Liver (tissue), 9 donors: ENCODE data around the gene MRPL54. TPM values are rescaled to one million over a fixed set of nuclear protein-coding genes. Genes with fewer than 3 reads are reported as not detected.

Source experiments
- DNase-seq: peaks from one replicate; pipeline ENCODE4 v3.0.0-alpha.2; 2017; ENCODE audit warnings: low spot score
- H3K27ac ChIP-seq, 2 donors: one replicate each; pipeline ENCODE4 v1.7.0; 2013; ENCODE audit warnings: inconsistent platforms in 2 of 2, low read length in 2 of 2, control low read depth in 1 of 2, low read depth in 1 of 2, mild to moderate bottlenecking in 1 of 2
- H3K27me3 ChIP-seq, 4 donors: one replicate each; pipeline versions ENCODE4 v1.6.1 to v1.7.0; 2013; ENCODE audit warnings: low read length in 3 of 4, inconsistent platforms in 1 of 4, mild to moderate bottlenecking in 1 of 4, moderate library complexity in 1 of 4; ENCODE audit not compliant: control insufficient read depth in 4 of 4, insufficient read depth in 4 of 4
- H3K36me3 ChIP-seq, 4 donors: one replicate each; pipeline versions ENCODE4 v1.6.1 to v1.7.0; 2013; ENCODE audit warnings: low read length in 3 of 4, mild to moderate bottlenecking in 3 of 4, low read depth in 1 of 4, moderate library complexity in 1 of 4; ENCODE audit not compliant: control insufficient read depth in 4 of 4, insufficient read depth in 3 of 4
- H3K4me1 ChIP-seq, 4 donors: one replicate each; pipeline versions ENCODE4 v1.6.1 to v1.7.0; 2013; ENCODE audit warnings: low read length in 3 of 4, mild to moderate bottlenecking in 3 of 4, moderate library complexity in 1 of 4; ENCODE audit not compliant: control insufficient read depth in 4 of 4, insufficient read depth in 4 of 4
- H3K4me3 ChIP-seq, 3 donors: one replicate each; pipeline versions ENCODE4 v1.6.1 to v1.7.0; 2013; ENCODE audit warnings: low read length in 3 of 3, control low read depth in 1 of 3, low read depth in 1 of 3, mild to moderate bottlenecking in 1 of 3
- H3K9ac ChIP-seq, 2 donors: one replicate each; pipeline ENCODE4 v1.7.0; 2013; ENCODE audit warnings: low read length in 2 of 2, mild to moderate bottlenecking in 2 of 2, moderate library complexity in 2 of 2, control low read depth in 1 of 2, low read depth in 1 of 2
- H3K9me3 ChIP-seq, 4 donors: one replicate each; pipeline versions ENCODE4 v1.6.1 to v1.7.0; 2013; ENCODE audit warnings: low read length in 3 of 4; ENCODE audit not compliant: control insufficient read depth in 4 of 4
- EGR1 ChIP-seq, 2 donors: IDR thresholded peaks; 2 replicates each; pipeline ENCODE4 v1.6.1; 2016 to 2018; ENCODE audit warnings: antibody characterized with exemption in 2 of 2, low read depth in 2 of 2
- FOXA1 ChIP-seq: IDR thresholded peaks from 2 replicates; pipeline ENCODE4 v1.6.1; 2016; ENCODE audit warnings: antibody characterized with exemption
- FOXA2 ChIP-seq: IDR thresholded peaks from 2 replicates; pipeline ENCODE4 v1.6.1; 2016; ENCODE audit warnings: antibody characterized with exemption
- GABPA ChIP-seq, 2 donors: IDR thresholded peaks in 1 of 2; conservative IDR thresholded peaks in 1 of 2; 2 replicates each; pipeline ENCODE4 v1.6.1; 2016; ENCODE audit warnings: antibody characterized with exemption in 2 of 2, mild to moderate bottlenecking in 1 of 2, moderate library complexity in 1 of 2
- HNF4A ChIP-seq, 2 donors: conservative IDR thresholded peaks; 2 replicates each; pipeline ENCODE4 v1.6.1; 2016; ENCODE audit warnings: antibody characterized with exemption in 2 of 2, mild to moderate bottlenecking in 2 of 2
- HNF4G ChIP-seq: IDR thresholded peaks from 2 replicates; pipeline ENCODE4 v1.6.1; 2016; ENCODE audit warnings: antibody characterized with exemption
- JUND ChIP-seq, 2 donors: IDR thresholded peaks; 2 replicates each; pipeline ENCODE4 v1.6.1; 2016; ENCODE audit warnings: antibody characterized with exemption in 2 of 2
- NR2F2 ChIP-seq: IDR thresholded peaks from 2 replicates; pipeline ENCODE4 v1.6.1; 2016; ENCODE audit warnings: antibody characterized with exemption
- RAD21 ChIP-seq, 2 donors: IDR thresholded peaks; 2 replicates each; pipeline ENCODE4 v1.6.1; 2016; ENCODE audit warnings: antibody characterized with exemption in 2 of 2, mild to moderate bottlenecking in 2 of 2
- RXRA ChIP-seq, 2 donors: IDR thresholded peaks; 2 replicates each; pipeline ENCODE4 v1.6.1; 2017 to 2018; ENCODE audit warnings: antibody characterized with exemption in 2 of 2, mild to moderate bottlenecking in 1 of 2
- SP1 ChIP-seq: IDR thresholded peaks from 2 replicates; pipeline ENCODE4 v1.6.1; 2018; ENCODE audit warnings: antibody characterized with exemption, mild to moderate bottlenecking
- TAF1 ChIP-seq: conservative IDR thresholded peaks from 2 replicates; pipeline ENCODE4 v1.6.1; 2016; ENCODE audit warnings: antibody characterized with exemption, mild to moderate bottlenecking
- YY1 ChIP-seq: IDR thresholded peaks from 2 replicates; pipeline ENCODE4 v1.6.1; 2016; ENCODE audit warnings: antibody characterized with exemption, mild to moderate bottlenecking
- WGBS: extraction: QIAGEN DNeasy Blood & Tissue Kit; methylation state at CpG from one replicate; pipeline ENCODE4 v1.1.7; 2013; 5-methylcytosine and 5-hydroxymethylcytosine counted together
- polyA plus RNA-seq, 2 donors: library from polyadenylated mRNA; stranded (reverse) in 1 of 2; unstranded in 1 of 2; fragments of 200-250 nt in 1 of 2; fragments of >200 nt in 1 of 2; fragmentation: Nextera tagmentation in 1 of 2; extraction: Ambion mirVana in 1 of 2; gene quantifications; one replicate each; pipeline versions ENCODE4 v1.2.1 to v1.2.3, GENCODE V29; 2013 to 2015
- total RNA-seq, 2 donors: library from RNA; depleted of rRNA; stranded (reverse); fragments of >200 nt; gene quantifications; one replicate each; pipeline ENCODE4 v1.2.3, GENCODE V29; 2014
- TF ChIP-seq, protein P1 (sequence below): IDR thresholded peaks from 2 replicates; pipeline ENCODE4 v1.6.1; 2016; ENCODE audit warnings: antibody characterized with exemption
- TF ChIP-seq, protein P2 (sequence below): fragments of 150-350 bp; IDR thresholded peaks from 2 replicates; pipeline ENCODE4 v1.5.1; 2017; ENCODE audit warnings: improper control_type of control experiment, low read depth, low read length; ENCODE audit not compliant: missing input control
- TF ChIP-seq, protein P3 (sequence below): IDR thresholded peaks from 2 replicates; pipeline ENCODE4 v1.6.1; 2016; ENCODE audit warnings: antibody characterized with exemption, mild to moderate bottlenecking
- TF ChIP-seq, protein P4 (sequence below): IDR thresholded peaks from 2 replicates; pipeline ENCODE4 v1.6.1; 2016; ENCODE audit warnings: antibody characterized with exemption
- TF ChIP-seq, protein P5 (sequence below): IDR thresholded peaks from 2 replicates; pipeline ENCODE4 v1.6.1; 2016; ENCODE audit warnings: antibody characterized with exemption
- donor health status: healthy.
- donor health status: healthy.
- donor health status: healthy.
- donor health status: healthy.
- donor health status: healthy.

MRPL54 gene
- total and polyA plus RNA-seq, 4 donors, result 25.1 to 109 (median 42.9) TPM

DNA sequence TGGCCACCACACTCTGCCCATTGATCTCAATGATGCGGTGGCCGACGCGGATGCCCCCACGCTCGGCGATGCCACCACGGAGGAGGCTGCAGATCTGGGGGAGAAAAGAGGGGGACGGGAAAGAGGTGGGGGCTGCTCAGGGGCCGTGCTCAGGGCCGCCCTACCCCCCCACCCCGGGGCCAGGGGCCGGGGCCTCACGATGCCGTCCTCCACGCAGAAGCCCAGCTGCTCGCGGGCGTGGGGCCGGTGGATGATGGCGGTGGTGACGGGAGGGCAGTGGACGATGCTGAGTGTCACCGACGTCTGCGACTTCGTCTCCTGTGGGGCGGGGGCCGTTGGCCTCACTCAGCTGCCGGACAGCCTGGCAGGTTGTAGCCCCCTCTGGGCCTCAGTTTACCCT is 11.2 kb upstream of the MRPL54 start (continued):
- TF ChIP-seq GABPA (IDR thresholded peaks at IDR 0.05 in 1 of 2, conservative IDR thresholded peaks at IDR 0.05 in 1 of 2) (no peak), HNF4A (conservative IDR thresholded peaks at IDR 0.05) (no peak), EGR1 (IDR thresholded peaks at IDR 0.05; ENCODE audit: low read depth in 2 of 2) (no peak)

DNA sequence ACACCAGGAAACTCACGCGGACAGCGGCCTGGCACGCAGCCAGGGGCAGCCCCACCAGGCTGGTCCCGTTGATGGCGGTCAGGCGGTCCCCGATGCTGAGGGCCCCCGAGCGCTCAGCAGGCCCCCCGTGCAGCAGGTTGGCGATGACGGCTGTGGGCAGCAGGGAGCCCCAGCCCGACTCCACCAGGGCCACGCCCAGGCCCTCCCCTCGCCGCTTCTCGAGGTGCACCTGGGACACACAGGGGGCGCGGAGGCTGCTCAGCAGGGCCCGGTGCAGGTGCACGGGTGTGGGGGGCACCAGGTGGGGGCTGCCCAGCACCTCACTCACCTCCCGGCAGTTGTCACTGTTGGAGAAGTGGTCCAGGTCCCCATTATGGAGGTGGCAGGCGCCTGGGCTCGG is 10.0 kb upstream of the MRPL54 start:
- TF ChIP-seq FOXA2, result no peak
- no peak for TF ChIP-seq RAD21 (IDR thresholded peaks at IDR 0.05)
- TF ChIP-seq, protein P1, sequence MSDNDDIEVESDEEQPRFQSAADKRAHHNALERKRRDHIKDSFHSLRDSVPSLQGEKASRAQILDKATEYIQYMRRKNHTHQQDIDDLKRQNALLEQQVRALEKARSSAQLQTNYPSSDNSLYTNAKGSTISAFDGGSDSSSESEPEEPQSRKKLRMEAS, result no peak
- TF ChIP-seq RXRA (IDR thresholded peaks at IDR 0.05), result no peak
- TF ChIP-seq, protein P2, sequence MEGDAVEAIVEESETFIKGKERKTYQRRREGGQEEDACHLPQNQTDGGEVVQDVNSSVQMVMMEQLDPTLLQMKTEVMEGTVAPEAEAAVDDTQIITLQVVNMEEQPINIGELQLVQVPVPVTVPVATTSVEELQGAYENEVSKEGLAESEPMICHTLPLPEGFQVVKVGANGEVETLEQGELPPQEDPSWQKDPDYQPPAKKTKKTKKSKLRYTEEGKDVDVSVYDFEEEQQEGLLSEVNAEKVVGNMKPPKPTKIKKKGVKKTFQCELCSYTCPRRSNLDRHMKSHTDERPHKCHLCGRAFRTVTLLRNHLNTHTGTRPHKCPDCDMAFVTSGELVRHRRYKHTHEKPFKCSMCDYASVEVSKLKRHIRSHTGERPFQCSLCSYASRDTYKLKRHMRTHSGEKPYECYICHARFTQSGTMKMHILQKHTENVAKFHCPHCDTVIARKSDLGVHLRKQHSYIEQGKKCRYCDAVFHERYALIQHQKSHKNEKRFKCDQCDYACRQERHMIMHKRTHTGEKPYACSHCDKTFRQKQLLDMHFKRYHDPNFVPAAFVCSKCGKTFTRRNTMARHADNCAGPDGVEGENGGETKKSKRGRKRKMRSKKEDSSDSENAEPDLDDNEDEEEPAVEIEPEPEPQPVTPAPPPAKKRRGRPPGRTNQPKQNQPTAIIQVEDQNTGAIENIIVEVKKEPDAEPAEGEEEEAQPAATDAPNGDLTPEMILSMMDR, result no peak
- no peak for TF ChIP-seq JUND (IDR thresholded peaks at IDR 0.05)
- no peak for TF ChIP-seq NR2F2
- TF ChIP-seq EGR1 (IDR thresholded peaks at IDR 0.05; ENCODE audit: low read depth in 2 of 2), result no peak
- TF ChIP-seq GABPA (IDR thresholded peaks at IDR 0.05 in 1 of 2, conservative IDR thresholded peaks at IDR 0.05 in 1 of 2), result no peak
- TF ChIP-seq HNF4G, result no peak
- no peak for TF ChIP-seq FOXA1
- TF ChIP-seq, protein P3, sequence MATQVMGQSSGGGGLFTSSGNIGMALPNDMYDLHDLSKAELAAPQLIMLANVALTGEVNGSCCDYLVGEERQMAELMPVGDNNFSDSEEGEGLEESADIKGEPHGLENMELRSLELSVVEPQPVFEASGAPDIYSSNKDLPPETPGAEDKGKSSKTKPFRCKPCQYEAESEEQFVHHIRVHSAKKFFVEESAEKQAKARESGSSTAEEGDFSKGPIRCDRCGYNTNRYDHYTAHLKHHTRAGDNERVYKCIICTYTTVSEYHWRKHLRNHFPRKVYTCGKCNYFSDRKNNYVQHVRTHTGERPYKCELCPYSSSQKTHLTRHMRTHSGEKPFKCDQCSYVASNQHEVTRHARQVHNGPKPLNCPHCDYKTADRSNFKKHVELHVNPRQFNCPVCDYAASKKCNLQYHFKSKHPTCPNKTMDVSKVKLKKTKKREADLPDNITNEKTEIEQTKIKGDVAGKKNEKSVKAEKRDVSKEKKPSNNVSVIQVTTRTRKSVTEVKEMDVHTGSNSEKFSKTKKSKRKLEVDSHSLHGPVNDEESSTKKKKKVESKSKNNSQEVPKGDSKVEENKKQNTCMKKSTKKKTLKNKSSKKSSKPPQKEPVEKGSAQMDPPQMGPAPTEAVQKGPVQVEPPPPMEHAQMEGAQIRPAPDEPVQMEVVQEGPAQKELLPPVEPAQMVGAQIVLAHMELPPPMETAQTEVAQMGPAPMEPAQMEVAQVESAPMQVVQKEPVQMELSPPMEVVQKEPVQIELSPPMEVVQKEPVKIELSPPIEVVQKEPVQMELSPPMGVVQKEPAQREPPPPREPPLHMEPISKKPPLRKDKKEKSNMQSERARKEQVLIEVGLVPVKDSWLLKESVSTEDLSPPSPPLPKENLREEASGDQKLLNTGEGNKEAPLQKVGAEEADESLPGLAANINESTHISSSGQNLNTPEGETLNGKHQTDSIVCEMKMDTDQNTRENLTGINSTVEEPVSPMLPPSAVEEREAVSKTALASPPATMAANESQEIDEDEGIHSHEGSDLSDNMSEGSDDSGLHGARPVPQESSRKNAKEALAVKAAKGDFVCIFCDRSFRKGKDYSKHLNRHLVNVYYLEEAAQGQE, result no peak
- TF ChIP-seq, protein P4, sequence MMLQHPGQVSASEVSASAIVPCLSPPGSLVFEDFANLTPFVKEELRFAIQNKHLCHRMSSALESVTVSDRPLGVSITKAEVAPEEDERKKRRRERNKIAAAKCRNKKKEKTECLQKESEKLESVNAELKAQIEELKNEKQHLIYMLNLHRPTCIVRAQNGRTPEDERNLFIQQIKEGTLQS, result no peak
- TF ChIP-seq, protein P5, sequence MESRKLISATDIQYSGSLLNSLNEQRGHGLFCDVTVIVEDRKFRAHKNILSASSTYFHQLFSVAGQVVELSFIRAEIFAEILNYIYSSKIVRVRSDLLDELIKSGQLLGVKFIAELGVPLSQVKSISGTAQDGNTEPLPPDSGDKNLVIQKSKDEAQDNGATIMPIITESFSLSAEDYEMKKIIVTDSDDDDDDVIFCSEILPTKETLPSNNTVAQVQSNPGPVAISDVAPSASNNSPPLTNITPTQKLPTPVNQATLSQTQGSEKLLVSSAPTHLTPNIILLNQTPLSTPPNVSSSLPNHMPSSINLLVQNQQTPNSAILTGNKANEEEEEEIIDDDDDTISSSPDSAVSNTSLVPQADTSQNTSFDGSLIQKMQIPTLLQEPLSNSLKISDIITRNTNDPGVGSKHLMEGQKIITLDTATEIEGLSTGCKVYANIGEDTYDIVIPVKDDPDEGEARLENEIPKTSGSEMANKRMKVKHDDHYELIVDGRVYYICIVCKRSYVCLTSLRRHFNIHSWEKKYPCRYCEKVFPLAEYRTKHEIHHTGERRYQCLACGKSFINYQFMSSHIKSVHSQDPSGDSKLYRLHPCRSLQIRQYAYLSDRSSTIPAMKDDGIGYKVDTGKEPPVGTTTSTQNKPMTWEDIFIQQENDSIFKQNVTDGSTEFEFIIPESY, result no peak
- no peak for TF ChIP-seq TAF1
- TF ChIP-seq HNF4A (conservative IDR thresholded peaks at IDR 0.05), result no peak
- no peak for TF ChIP-seq YY1
- TF ChIP-seq SP1, result no peak
- H3K36me3 ChIP-seq, result peaks cover 10 to 34% (median 14%) of the 10 kb centered on the region in 4 donors
- H3K27ac ChIP-seq, result no peak overlapping the region
- no peak overlapping the region for H3K9ac ChIP-seq
- no peak overlapping the region for H3K4me3 ChIP-seq
- no peak for DNase-seq
- 94% methylated on average over 25 of the region's 25 CpGs for WGBS
- H3K4me1 ChIP-seq, result peaks cover 0 to 1% (median 0%) of the 10 kb centered on the region in 4 donors
- no peaks in the 10 kb centered on the region for H3K9me3 ChIP-seq
- no peaks in the 10 kb centered on the region for H3K27me3 ChIP-seq
